ENCODE results near the gene SLC39A13.

Gene SLC39A13

GRCh38 chr11:47406896-47407745, 1.3 kb upstream of the SLC39A13 start:
- no peak for DNase-seq

- no peak for DNase-seq
These were observed 429 bp downstream of the SLC39A13 start for GRCh38 chr11:47408598-47409439.

- DNase-seq = no peak
These were observed 1.3 kb downstream of the SLC39A13 start for GRCh38 chr11:47409440-47410369.

GRCh38 chr11:47410370-47411264, 2.2 kb downstream of the SLC39A13 start:
- no peak for DNase-seq

GRCh38 chr11:47411884-47412746, 3.7 kb downstream of the SLC39A13 start:
- DNase-seq = no peak

- DNase-seq = no peak
These were observed 5.0 kb downstream of the SLC39A13 start for GRCh38 chr11:47413351-47413750.

GRCh38 chr11:47413908-47414684, 5.7 kb downstream of the SLC39A13 start:
- no peak for DNase-seq

- DNase-seq = no peak
These were observed 6.3 kb downstream of the SLC39A13 start for GRCh38 chr11:47414685-47415070.

- DNase-seq = no peak
These were observed 6.9 kb downstream of the SLC39A13 start for GRCh38 chr11:47415091-47415854.

- peak; percentile 63 for DNase-seq
These were observed 7.6 kb downstream of the SLC39A13 start for GRCh38 chr11:47415949-47416472.

- no peak for DNase-seq
These were observed 9.3 kb downstream of the SLC39A13 start for GRCh38 chr11:47417712-47418111.

- DNase-seq = no peak
These were observed 10.3 kb downstream of the SLC39A13 start for GRCh38 chr11:47418454-47419259.

- no peak for DNase-seq
These were observed 17.2 kb downstream of the SLC39A13 start for GRCh38 chr11:47425611-47426010.

- DNase-seq = peak; percentile 96
These were observed 17.9 kb downstream of the SLC39A13 start, which contains the start of gene PSMC3 for GRCh38 chr11:47426062-47426956. TSS of gene PSMC3 (minus strand) at chr11:47426439. CDS start at chr11:47426279, 160 bp downstream.

GRCh38 chr11:47430524-47430923, 22.1 kb downstream of the SLC39A13 start:
- DNase-seq = no peak

- no peak for DNase-seq
These were observed 23.1 kb downstream of the SLC39A13 start for GRCh38 chr11:47431356-47432083.
